GM23248 (cell line): Measurements from ENCODE around the gene AAGAB. TPM values are rescaled to one million over a fixed set of nuclear protein-coding genes. Genes with fewer than 3 reads are reported as not detected.

Experiments used
- DNase-seq: peaks from one replicate; pipeline ENCODE4 v3.0.0-alpha.2; 2015
- H2AFZ ChIP-seq: fragments of 200-600 bp; sonication (generic); 2 replicates; pipeline ENCODE4 v1.6.1; 2016; ENCODE audit warnings: antibody characterized with exemption
- H3F3A ChIP-seq: fragments of 200-600 bp; sonication (generic); 2 replicates; pipeline ENCODE4 v1.6.1; 2016; ENCODE audit warnings: mild to moderate bottlenecking, antibody characterized with exemption, mixed run types; ENCODE audit not compliant: insufficient read depth
- H3K27ac ChIP-seq: fragments of 200-600 bp; sonication (generic); 2 replicates; pipeline ENCODE4 v1.5.1; 2016; ENCODE audit warnings: mild to moderate bottlenecking
- H3K27me3 ChIP-seq: fragments of 200-600 bp; sonication (generic); replicated peaks from 2 replicates; pipeline ENCODE4 v1.6.1; 2016; ENCODE audit warnings: mild to moderate bottlenecking; ENCODE audit not compliant: insufficient read depth
- H3K36me3 ChIP-seq: fragments of 200-600 bp; sonication (generic); 2 replicates; pipeline ENCODE4 v1.6.1; 2016; ENCODE audit warnings: low read depth, mild to moderate bottlenecking
- H3K4me1 ChIP-seq: fragments of 200-600 bp; sonication (generic); 2 replicates; pipeline ENCODE4 v1.6.1; 2016; ENCODE audit warnings: mild to moderate bottlenecking; ENCODE audit not compliant: insufficient read depth
- H3K4me2 ChIP-seq: fragments of 200-600 bp; sonication (generic); one replicate; pipeline ENCODE4 v1.6.1; 2016; ENCODE audit warnings: mild to moderate bottlenecking; ENCODE audit not compliant: unreplicated experiment
- H3K4me3 ChIP-seq: fragments of 200-600 bp; sonication (generic); 2 replicates; pipeline ENCODE4 v1.5.1; 2016; ENCODE audit warnings: mild to moderate bottlenecking
- H3K79me2 ChIP-seq: fragments of 200-600 bp; sonication (generic); 2 replicates; pipeline ENCODE4 v1.6.1; 2016; ENCODE audit warnings: mild to moderate bottlenecking; ENCODE audit not compliant: insufficient read depth
- H3K9ac ChIP-seq: fragments of 200-600 bp; sonication (generic); 2 replicates; pipeline ENCODE4 v1.6.1; 2016; ENCODE audit warnings: mild to moderate bottlenecking
- H3K9me2 ChIP-seq: fragments of 200-600 bp; sonication (generic); 2 replicates; pipeline ENCODE4 v1.6.1; 2016; ENCODE audit warnings: mixed run types, mild to moderate bottlenecking, moderate library complexity; ENCODE audit not compliant: insufficient read depth
- H3K9me3 ChIP-seq: fragments of 200-600 bp; sonication (generic); one replicate; pipeline ENCODE4 v1.6.1; 2017; ENCODE audit warnings: low read depth
- H4K20me1 ChIP-seq: fragments of 200-600 bp; sonication (generic); 2 replicates; pipeline ENCODE4 v1.6.0; 2016; ENCODE audit not compliant: insufficient read depth
- EZH2 ChIP-seq: fragments of 200-600 bp; sonication (generic); IDR thresholded peaks from 2 replicates; pipeline ENCODE4 v1.6.1; 2018; ENCODE audit warnings: antibody characterized with exemption, mild to moderate bottlenecking; ENCODE audit not compliant: insufficient read depth, poor library complexity, severe bottlenecking
- EZH2phosphoT487 ChIP-seq: fragments of 200-600 bp; sonication (generic); IDR thresholded peaks from 2 replicates; pipeline ENCODE4 v1.6.1; 2018; ENCODE audit warnings: antibody characterized with exemption, moderate library complexity, mild to moderate bottlenecking, low read depth; ENCODE audit not compliant: insufficient read depth
- WGBS, 2 experiments: methylation state at CpG; one replicate each; pipeline ENCODE4 v1.1.6; 2015 to 2017; ENCODE audit warnings: low lambda C conversion rate in 2 of 2, low coverage in 1 of 2; ENCODE audit errors: missing lambda C conversion rate in 2 of 2; 5-methylcytosine and 5-hydroxymethylcytosine counted together
- in situ Hi-C: fragments of 300-500 bp; cut with MboI; formaldehyde crosslinking; loops from 2 replicates; pipeline ENCODE4 v1.15.0; 2020
- polyA plus RNA-seq: library from polyadenylated mRNA; unstranded; fragments of >200 nt; fragmentation: Nextera tagmentation; extraction: Ambion mirVana; gene quantifications from 2 replicates; pipeline ENCODE4 v1.2.1, GENCODE V29; 2016
- total RNA-seq: library from RNA; depleted of rRNA; stranded (reverse); fragments of >200 nt; shearing (Covaris generic); gene quantifications from 2 replicates; pipeline ENCODE4 v1.2.3, GENCODE V29; 2014

AAGAB gene
- total and polyA plus RNA-seq, 2 experiments from 2014 or later, result 40.9 to 43.3 TPM

GRCh38 chr15:67158367-67158766 lies 96.1 kb downstream of the AAGAB start:
- Histone ChIP-seq H3K4me3 (no peak overlapping the region), H3K4me2 (no peak overlapping the region), H4K20me1 (no peaks in the 10 kb centered on the region), H3K9me2 (no peaks in the 10 kb centered on the region), H2AFZ (no peak overlapping the region), H3K4me1 (no peaks in the 10 kb centered on the region), H3K9ac (no peak overlapping the region), H3K9me3 (no peaks in the 10 kb centered on the region), H3F3A (peaks cover 15% of the 10 kb centered on the region; the same call in 1 of the 2 replicates), H3K36me3 (peaks cover 11% of the 10 kb centered on the region; the same call in 1 of the 2 replicates), H3K27ac (no peak overlapping the region), H3K79me2 (peaks cover 98% of the 10 kb centered on the region), H3K27me3 (no peaks in the 10 kb centered on the region)
- in situ Hi-C loops, result no loop called here
- WGBS, 2 experiments, result 76 to 80% methylated on average over 7 of the region's 7 CpGs
- TF ChIP-seq EZH2 (no peak), EZH2phosphoT487 (no peak)
- no peak for DNase-seq

GRCh38 chr15:67157521-67158252 lies 96.8 kb downstream of the AAGAB start:
- TF ChIP-seq EZH2phosphoT487 (no peak), EZH2 (no peak)
- H3K27ac ChIP-seq, result no peak overlapping the region
- H4K20me1 ChIP-seq, result no peaks in the 10 kb centered on the region

GRCh38 chr15:67156834-67157233 lies 97.6 kb downstream of the AAGAB start:
- no peak for DNase-seq
- H3K4me2 ChIP-seq, result no peak overlapping the region
- no peak overlapping the region for H3K9ac ChIP-seq
- WGBS, 2 experiments, result 97 to 100% methylated on average over 3 of the region's 3 CpGs
- H3K27me3 ChIP-seq, result no peaks in the 10 kb centered on the region
- H2AFZ ChIP-seq, result no peak overlapping the region
- no peaks in the 10 kb centered on the region for H3K9me2 ChIP-seq
- H3K4me3 ChIP-seq, result no peak overlapping the region
- no peaks in the 10 kb centered on the region; the same call in 1 of the 2 replicates for H3K4me1 ChIP-seq
- no peaks in the 10 kb centered on the region for H3K9me3 ChIP-seq
- in situ Hi-C loops, result no loop called here
- H3F3A ChIP-seq, result peaks cover 27% of the 10 kb centered on the region; the same call in 1 of the 2 replicates
- H3K36me3 ChIP-seq, result peaks cover 11% of the 10 kb centered on the region; the same call in 1 of the 2 replicates
- no peak for TF ChIP-seq EZH2
- TF ChIP-seq EZH2phosphoT487, result no peak
- no peaks in the 10 kb centered on the region for H4K20me1 ChIP-seq
- H3K27ac ChIP-seq, result no peak overlapping the region
- peaks cover 97% of the 10 kb centered on the region for H3K79me2 ChIP-seq

More at GRCh38 chr15:67157521-67158252, 96.8 kb downstream of the AAGAB start:
- Histone ChIP-seq H3K9me2 (no peaks in the 10 kb centered on the region), H3K36me3 (peaks cover 11% of the 10 kb centered on the region; the same call in 1 of the 2 replicates), H3K27me3 (no peaks in the 10 kb centered on the region), H3K9ac (no peak overlapping the region), H3K9me3 (no peaks in the 10 kb centered on the region), H3K4me2 (no peak overlapping the region), H3K4me3 (no peak overlapping the region), H3K79me2 (peaks cover 97% of the 10 kb centered on the region), H2AFZ (no peak overlapping the region), H3F3A (peaks cover 19% of the 10 kb centered on the region; the same call in 1 of the 2 replicates), H3K4me1 (no peaks in the 10 kb centered on the region)
- WGBS, 2 experiments, result 68 to 70% methylated on average over 8 of the region's 8 CpGs
- no peak for DNase-seq
- in situ Hi-C loops, result no loop called here

GRCh38 chr15:67156426-67156825 lies 98.0 kb downstream of the AAGAB start:
- Histone ChIP-seq H3K36me3 (peaks cover 11% of the 10 kb centered on the region; the same call in 1 of the 2 replicates), H3K27ac (no peak overlapping the region), H3K27me3 (no peaks in the 10 kb centered on the region), H3K4me3 (no peak overlapping the region), H3K9me3 (no peaks in the 10 kb centered on the region), H4K20me1 (no peaks in the 10 kb centered on the region), H3K4me2 (no peak overlapping the region), H2AFZ (no peak overlapping the region), H3K9me2 (no peaks in the 10 kb centered on the region), H3K4me1 (peaks cover 3% of the 10 kb centered on the region), H3F3A (peaks cover 30% of the 10 kb centered on the region; the same call in 1 of the 2 replicates), H3K9ac (no peak overlapping the region), H3K79me2 (peaks cover 96% of the 10 kb centered on the region)
- no peak for TF ChIP-seq EZH2phosphoT487
- no peak for TF ChIP-seq EZH2
- no peak for DNase-seq
- 95 to 96% methylated on average over 2 of the region's 2 CpGs for WGBS, 2 experiments
- in situ Hi-C loops, result no loop called here
